ENCODE data around the gene KCNK1. TPM values are rescaled to one million over a fixed set of nuclear protein-coding genes. Genes with fewer than 3 reads are reported as not detected.

The KCNK1 gene
- total RNA-seq, 1 experiment from 2014 or later, result 0.13 TPM

GRCh38 chr1:233629305-233629935 is 15.5 kb downstream of the KCNK1 start:
- DNase-seq (ENCODE audit: low read depth, low spot score) (no peak), ATAC-seq (no peak)
- H3K4me1 ChIP-seq (ENCODE audit: control insufficient read depth, insufficient read depth, low read length), result no peaks in the 10 kb centered on the region
- no TSS peak for BruUV-seq (replicated peaks)
- in situ Hi-C loops (cut with HindIII; ENCODE audit: low pct_unique_long_range_greater_than_20kb, low sequenced_read_pairs), result no loop called here
- peaks cover 15% of the 10 kb centered on the region for H3K27me3 ChIP-seq (ENCODE audit: control insufficient read depth, insufficient read depth, low read length)
- H3K4me3 ChIP-seq (ENCODE audit: low read depth in 2 of 2, low read length in 2 of 2), result no peak overlapping the region
- POLR2A ChIA-PET, result no interaction called here
- CTCF ChIA-PET, result no interaction called here
- intact Hi-C loops (cut with micrococcal nuclease; ENCODE audit: unreplicated experiment), result no loop called here
- H3K27ac ChIP-seq (ENCODE audit: low read length), result no peak overlapping the region
- no peaks in the 10 kb centered on the region for H3K36me3 ChIP-seq (ENCODE audit: control insufficient read depth, insufficient read depth, low read length)
- TF ChIP-seq TCF7L2 (IDR thresholded peaks at IDR 0.05; ENCODE audit: low read depth, low read length) (no peak), POLR2AphosphoS5 (IDR thresholded peaks at IDR 0.05; ENCODE audit: low read depth, low read length) (no peak), SIN3A (IDR thresholded peaks at IDR 0.05; ENCODE audit: borderline replicate concordance, insufficient read depth, low read depth, low read length) (no peak)
- TF ChIP-seq, protein P1, sequence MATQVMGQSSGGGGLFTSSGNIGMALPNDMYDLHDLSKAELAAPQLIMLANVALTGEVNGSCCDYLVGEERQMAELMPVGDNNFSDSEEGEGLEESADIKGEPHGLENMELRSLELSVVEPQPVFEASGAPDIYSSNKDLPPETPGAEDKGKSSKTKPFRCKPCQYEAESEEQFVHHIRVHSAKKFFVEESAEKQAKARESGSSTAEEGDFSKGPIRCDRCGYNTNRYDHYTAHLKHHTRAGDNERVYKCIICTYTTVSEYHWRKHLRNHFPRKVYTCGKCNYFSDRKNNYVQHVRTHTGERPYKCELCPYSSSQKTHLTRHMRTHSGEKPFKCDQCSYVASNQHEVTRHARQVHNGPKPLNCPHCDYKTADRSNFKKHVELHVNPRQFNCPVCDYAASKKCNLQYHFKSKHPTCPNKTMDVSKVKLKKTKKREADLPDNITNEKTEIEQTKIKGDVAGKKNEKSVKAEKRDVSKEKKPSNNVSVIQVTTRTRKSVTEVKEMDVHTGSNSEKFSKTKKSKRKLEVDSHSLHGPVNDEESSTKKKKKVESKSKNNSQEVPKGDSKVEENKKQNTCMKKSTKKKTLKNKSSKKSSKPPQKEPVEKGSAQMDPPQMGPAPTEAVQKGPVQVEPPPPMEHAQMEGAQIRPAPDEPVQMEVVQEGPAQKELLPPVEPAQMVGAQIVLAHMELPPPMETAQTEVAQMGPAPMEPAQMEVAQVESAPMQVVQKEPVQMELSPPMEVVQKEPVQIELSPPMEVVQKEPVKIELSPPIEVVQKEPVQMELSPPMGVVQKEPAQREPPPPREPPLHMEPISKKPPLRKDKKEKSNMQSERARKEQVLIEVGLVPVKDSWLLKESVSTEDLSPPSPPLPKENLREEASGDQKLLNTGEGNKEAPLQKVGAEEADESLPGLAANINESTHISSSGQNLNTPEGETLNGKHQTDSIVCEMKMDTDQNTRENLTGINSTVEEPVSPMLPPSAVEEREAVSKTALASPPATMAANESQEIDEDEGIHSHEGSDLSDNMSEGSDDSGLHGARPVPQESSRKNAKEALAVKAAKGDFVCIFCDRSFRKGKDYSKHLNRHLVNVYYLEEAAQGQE (IDR thresholded peaks at IDR 0.05; ENCODE audit: insufficient read depth in 1 of 2, low read depth in 2 of 2, low read length in 1 of 2), result no peak
- TF ChIP-seq, protein P2, sequence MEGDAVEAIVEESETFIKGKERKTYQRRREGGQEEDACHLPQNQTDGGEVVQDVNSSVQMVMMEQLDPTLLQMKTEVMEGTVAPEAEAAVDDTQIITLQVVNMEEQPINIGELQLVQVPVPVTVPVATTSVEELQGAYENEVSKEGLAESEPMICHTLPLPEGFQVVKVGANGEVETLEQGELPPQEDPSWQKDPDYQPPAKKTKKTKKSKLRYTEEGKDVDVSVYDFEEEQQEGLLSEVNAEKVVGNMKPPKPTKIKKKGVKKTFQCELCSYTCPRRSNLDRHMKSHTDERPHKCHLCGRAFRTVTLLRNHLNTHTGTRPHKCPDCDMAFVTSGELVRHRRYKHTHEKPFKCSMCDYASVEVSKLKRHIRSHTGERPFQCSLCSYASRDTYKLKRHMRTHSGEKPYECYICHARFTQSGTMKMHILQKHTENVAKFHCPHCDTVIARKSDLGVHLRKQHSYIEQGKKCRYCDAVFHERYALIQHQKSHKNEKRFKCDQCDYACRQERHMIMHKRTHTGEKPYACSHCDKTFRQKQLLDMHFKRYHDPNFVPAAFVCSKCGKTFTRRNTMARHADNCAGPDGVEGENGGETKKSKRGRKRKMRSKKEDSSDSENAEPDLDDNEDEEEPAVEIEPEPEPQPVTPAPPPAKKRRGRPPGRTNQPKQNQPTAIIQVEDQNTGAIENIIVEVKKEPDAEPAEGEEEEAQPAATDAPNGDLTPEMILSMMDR (IDR thresholded peaks at IDR 0.05), result no peak
- no peaks in the 10 kb centered on the region for H3K9me3 ChIP-seq (ENCODE audit: control insufficient read depth, insufficient read depth, low read depth, low read length)

DNA sequence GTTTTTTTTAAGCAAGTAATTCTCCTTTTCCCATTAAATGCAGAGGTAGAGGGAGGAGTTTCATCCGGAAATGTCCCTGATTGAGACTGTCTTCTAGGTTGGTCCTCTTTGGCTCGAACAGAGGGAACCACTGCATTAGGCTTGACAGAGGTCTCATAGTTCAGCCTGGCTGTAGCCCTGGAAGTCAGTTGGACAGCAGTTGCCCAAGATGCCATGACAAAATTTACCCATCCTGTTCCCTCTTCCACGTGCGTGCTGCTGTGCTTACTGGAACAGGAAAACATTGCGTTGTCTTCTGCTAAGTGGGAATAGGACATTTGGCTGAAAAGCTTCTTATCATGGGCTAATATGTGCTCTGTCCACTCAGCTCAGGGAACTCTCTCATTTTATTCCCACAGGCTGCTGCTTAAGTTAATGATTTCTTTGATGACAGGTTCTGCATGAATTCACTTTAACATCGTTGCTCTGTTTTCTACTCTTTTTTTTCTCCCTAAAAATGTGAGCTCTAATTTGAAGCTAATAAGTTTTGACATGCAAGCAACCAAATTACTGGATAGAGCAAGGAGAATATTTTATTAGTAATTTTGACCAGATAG is 18.0 kb downstream of the KCNK1 start:
- ATAC-seq (no peak), DNase-seq (ENCODE audit: low read depth, low spot score) (no peak)
- TF ChIP-seq, protein P1 (IDR thresholded peaks at IDR 0.05; ENCODE audit: insufficient read depth in 1 of 2, low read depth in 2 of 2, low read length in 1 of 2), result no peak
- TF ChIP-seq SIN3A (IDR thresholded peaks at IDR 0.05; ENCODE audit: borderline replicate concordance, insufficient read depth, low read depth, low read length), result no peak
- no peak for TF ChIP-seq TCF7L2 (IDR thresholded peaks at IDR 0.05; ENCODE audit: low read depth, low read length)
- TF ChIP-seq, protein P2 (IDR thresholded peaks at IDR 0.05), result no peak
- no peak for TF ChIP-seq POLR2AphosphoS5 (IDR thresholded peaks at IDR 0.05; ENCODE audit: low read depth, low read length)
- H3K9me3 ChIP-seq (ENCODE audit: control insufficient read depth, insufficient read depth, low read depth, low read length), result no peaks in the 10 kb centered on the region
- in situ Hi-C loops (cut with HindIII; ENCODE audit: low pct_unique_long_range_greater_than_20kb, low sequenced_read_pairs), result no loop called here
- H3K27me3 ChIP-seq (ENCODE audit: control insufficient read depth, insufficient read depth, low read length), result peaks cover 20% of the 10 kb centered on the region
- intact Hi-C loops (cut with micrococcal nuclease; ENCODE audit: unreplicated experiment), result no loop called here
- no peaks in the 10 kb centered on the region for H3K4me1 ChIP-seq (ENCODE audit: control insufficient read depth, insufficient read depth, low read length)
- H3K4me3 ChIP-seq (ENCODE audit: low read depth in 2 of 2, low read length in 2 of 2), result no peak overlapping the region
- BruUV-seq (replicated peaks), result no TSS peak
- H3K36me3 ChIP-seq (ENCODE audit: control insufficient read depth, insufficient read depth, low read length), result no peaks in the 10 kb centered on the region
- POLR2A ChIA-PET, result no interaction called here
- CTCF ChIA-PET, result no interaction called here
- H3K27ac ChIP-seq (ENCODE audit: low read length), result no peak overlapping the region

All from Panc1 (cell line).